HG03108 (cell line): ENCODE data around the gene C15orf61.

Source experiments
- ATAC-seq: cut with Tn5 transposase; IDR thresholded peaks from one replicate; pipeline ENCODE4 v1.9.1; 2021; ENCODE audit warnings: moderate library complexity; ENCODE audit not compliant: unreplicated experiment

Gene C15orf61

DNA sequence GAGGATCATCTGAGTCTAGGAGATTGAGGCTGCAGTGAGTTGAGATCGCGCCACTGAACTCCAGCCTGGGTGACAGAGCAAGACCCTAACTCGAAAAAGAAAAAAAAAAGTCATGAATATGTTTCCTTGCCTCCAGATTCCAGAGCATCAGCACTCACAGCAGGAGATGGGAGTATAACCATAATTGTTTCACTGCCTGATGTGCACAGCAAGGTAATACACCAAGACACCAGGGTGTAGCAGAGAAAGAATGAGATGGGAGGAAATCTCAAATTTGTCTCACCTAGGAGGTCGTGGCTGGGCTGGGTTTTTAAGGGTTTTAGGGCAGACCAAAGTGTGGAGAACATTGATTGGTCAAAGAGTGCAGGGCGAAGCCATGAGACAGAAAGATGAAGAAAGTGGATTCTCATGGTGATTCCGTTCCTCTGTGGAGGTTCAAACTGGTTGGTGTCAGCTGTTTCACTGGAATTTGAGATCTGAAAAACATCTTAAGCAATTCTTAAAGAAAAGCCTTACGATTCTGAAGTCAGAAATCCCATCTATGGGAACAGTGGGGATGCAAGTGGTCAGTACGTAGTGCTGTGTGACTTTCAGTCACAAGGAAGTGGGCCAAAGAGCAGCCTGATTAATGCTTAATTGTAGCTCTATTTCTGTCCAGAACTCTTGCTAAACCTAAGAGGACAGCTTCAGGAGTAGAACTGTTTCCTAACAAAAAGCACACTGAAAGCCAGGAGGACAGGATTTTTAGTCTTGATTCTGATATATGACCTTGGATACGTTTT lies 7.8 kb upstream of the C15orf61 start:
- ATAC-seq, result no peak

- ATAC-seq, result no peak
Measured at GRCh38 chr15:67515090-67515489, 5.8 kb upstream of the C15orf61 start.

GRCh38 chr15:67515557-67515956 lies 5.4 kb upstream of the C15orf61 start:
- ATAC-seq, result no peak

- ATAC-seq, result no peak
Measured at GRCh38 chr15:67520321-67521028, 456 bp upstream of the C15orf61 start.

DNA sequence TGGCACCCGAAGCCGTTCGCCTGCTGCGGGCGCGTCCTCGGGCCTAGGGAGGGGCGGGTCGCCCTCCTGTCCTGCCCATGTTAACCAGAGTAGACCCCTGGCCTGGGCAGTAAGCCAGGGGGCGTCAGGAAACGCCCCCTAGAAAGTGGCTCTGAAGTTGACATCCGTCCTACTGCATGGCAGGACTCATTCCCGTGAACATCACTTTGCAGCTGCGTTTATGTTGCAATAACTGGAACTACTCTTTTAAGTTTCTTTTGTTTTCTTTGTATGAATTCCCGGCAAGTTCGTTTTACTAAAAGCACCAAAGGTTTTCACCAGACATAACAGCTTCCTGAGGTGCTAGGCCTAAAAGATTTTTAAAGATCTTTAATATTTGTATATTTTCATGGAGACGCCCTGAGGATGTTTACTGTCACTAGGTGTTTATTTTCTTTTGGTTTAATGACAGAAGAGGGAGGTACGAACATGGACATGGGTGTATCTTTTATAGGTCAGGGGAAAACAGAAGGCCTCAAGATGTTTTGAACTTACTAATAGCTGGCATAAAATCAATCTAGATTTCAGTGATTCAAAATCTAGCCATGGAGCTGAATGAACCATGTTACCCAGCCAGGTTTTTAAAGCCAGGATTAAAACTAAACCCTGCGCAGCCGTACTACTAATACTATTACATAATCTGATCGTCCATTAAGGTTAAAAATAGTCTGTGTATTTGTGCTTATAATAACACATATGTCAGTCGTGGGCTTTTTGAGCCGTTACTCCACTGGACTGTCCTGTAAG lies 1.0 kb downstream of the C15orf61 start:
- ATAC-seq, result no peak

GRCh38 chr15:67523330-67523729 lies 2.4 kb downstream of the C15orf61 start:
- no peak for ATAC-seq

DNA sequence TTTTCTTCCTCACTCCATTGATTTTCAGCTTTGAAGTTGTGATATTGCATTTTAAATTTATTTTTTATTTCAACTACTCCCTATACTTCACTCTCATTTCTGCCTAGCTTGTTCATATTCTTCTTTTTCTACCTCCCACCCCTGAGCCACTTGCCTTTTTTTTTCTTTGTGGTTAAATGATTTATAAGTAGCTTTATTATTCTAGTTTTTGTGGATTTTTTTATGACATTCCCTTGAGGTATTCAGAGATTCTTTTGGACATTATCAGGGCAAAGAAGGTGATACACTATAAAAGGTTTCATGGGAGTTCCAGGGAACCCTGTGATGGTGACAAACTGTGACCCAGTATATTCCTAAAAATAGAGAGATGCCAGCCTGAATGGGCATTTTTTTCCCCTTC lies 3.3 kb downstream of the C15orf61 start:
- no peak for ATAC-seq

DNA sequence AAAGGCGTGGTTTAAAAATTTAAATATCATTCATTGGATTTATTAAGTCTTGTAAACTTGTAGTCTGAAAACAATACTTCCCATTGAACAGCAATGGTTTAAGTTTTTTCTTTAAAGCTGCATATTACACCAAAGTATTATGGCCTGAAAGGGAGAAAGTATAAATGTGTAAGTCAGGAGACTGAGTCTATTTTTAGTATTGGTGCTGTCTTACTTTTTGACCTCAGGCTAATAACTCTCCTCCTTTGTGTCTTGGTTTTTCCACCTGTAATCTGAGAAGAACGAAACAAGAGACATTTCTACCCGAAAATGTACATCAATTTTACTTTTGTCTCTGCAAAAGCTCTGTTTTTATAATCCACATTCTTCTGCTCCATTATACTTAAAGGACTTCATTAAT lies 7.6 kb downstream of the C15orf61 start:
- no peak for ATAC-seq

- ATAC-seq, result no peak
Measured at GRCh38 chr15:67531379-67531914, 10.5 kb downstream of the C15orf61 start.

DNA sequence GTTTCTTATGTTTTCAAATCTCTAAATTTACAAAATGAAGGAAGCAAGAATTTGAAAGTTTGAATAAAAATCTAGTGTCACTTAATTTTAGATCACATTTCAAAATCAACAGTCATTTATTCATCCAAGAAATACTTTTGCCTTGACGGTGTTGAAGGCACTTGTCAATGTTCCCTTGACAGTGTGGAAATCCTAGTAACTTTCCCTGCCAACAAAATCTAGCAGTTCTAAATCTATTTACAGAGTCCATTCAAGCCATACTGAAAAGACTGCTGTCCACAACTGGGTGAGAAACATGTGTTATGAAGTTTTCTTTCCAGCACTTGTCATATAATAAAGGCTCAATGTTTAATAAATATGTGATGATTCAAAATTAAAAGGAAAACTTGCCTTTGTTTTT lies 12.9 kb downstream of the C15orf61 start:
- no peak for ATAC-seq

DNA sequence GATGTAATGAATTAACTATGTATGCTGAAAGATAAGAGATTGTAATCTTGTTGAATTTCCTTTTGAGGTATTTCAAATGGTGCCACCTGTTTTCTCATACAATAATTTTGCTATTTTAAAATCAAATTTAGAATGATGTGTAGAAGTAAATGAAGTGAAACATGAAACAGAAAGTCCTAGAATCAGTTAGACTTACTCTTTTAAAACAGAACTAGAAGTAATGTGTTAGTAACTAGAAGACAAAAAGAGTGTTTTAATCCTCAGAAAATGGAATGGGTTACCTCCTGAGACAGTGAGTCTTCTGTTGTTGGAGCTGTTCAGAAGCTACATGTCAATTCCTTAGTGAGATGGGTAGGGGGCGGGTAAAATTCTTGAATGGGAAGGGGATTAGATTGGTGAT lies 13.4 kb downstream of the C15orf61 start:
- ATAC-seq, result no peak

GRCh38 chr15:67537771-67538170 lies 16.8 kb downstream of the C15orf61 start:
- no peak for ATAC-seq

- ATAC-seq, result peak; percentile 48
Measured at GRCh38 chr15:67542420-67543347, 21.8 kb downstream of the C15orf61 start, which contains the start of gene MAP2K5. MAP2K5 (plus strand) TSS chr15:67542703; CDS start chr15:67543336, 633 bp downstream.

DNA sequence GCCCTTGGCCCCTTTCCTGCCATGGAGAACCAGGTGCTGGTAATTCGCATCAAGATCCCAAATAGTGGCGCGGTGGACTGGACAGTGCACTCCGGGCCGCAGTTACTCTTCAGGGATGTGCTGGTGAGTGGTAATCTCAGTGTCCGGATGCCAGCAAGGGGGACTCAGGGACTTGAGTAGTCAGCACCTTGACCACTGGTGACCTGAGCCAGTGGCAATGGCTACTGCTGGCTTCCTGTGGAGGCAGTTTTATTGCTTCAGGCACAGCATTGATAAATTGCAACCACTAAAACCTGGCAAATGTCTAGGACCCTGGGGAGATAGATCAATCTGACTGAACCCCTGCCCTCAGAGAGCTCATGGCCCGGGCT lies 22.4 kb downstream of the C15orf61 start:
- ATAC-seq, result no peak

GRCh38 chr15:67544475-67544874 lies 23.5 kb downstream of the C15orf61 start:
- ATAC-seq, result no peak

DNA sequence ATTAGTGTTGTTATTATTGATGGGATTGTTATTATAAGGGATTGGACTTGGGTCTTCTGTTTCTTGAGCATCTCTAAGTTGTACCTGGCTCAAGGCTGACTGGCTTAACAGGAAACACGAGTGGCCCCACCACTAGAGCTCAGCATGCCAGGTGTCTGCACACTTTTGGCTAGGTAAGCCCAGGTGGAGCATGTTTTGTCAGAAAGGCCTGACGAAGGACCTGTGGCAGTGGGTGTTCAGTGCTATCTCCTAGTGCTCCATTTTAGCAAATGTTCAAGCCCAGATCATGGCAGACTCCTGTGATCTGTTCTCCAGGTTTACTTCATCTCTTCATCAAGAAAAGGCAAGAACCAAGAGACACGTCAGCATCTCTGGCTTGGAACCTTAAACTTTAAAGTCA lies 24.9 kb downstream of the C15orf61 start:
- ATAC-seq, result no peak

- ATAC-seq, result no peak
Measured at GRCh38 chr15:67547064-67547463, 26.1 kb downstream of the C15orf61 start.

- ATAC-seq, result no peak
Measured at GRCh38 chr15:67547836-67548235, 26.9 kb downstream of the C15orf61 start.

- ATAC-seq, result no peak
Measured at GRCh38 chr15:67548236-67548852, 27.4 kb downstream of the C15orf61 start.
